ENCODE data around the gene LDLR.

Gene LDLR

DNA sequence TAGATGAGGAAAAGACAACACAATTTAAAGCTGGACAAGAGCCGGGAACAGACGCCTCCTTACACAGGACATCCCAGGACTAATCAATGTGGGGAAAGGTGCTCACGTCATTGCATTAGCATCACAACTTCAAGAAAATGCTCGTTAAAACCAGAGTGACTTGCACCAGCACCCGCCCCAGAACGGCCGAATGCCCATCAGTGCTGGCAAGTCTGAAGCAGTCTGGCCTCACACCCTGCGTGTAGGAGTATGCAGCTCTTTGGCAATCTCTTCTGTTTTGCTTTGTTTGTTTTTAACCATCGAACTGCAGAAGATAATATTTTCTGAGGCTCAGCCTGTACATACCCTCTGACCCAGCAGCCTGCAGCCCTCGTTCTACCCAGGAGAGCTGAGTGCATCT, 44.8 kb upstream of the LDLR start:
- Histone ChIP-seq H3K4me2 (ENCODE audit: low read depth, low read length, poor library complexity, severe bottlenecking) (no peak overlapping the region), H4K20me1 (ENCODE audit: low read depth, low read length) (no peaks in the 10 kb centered on the region), H3K36me3 (ENCODE audit: low read length) (peaks cover 17% of the 10 kb centered on the region)

DNA sequence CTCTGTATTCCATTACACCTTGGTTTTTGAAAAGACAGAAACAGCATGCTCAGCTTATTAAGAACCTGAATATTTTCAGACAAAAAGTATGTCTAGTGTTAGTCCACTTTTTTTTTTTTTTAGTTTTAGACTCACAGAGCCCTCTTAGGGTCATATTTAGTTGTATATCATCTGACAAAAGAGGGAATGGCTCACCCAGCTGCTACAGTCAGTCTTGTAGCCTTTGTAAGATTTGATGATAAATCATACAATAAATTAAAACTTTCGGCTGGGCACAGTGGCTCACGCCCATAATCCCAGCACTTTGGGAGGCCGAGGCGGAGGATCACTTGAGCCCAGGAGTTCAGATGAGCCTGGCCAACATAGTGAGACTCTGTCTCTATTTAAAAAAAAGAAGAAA, 43.7 kb upstream of the LDLR start:
- H3K9ac ChIP-seq (ENCODE audit: low read length) = no peak overlapping the region; the same call in 1 of the 2 replicates
- no peaks in the 10 kb centered on the region for H3K27me3 ChIP-seq (ENCODE audit: low read length)
- H3K36me3 ChIP-seq (ENCODE audit: low read length) = peaks cover 17% of the 10 kb centered on the region
- H3K4me3 ChIP-seq (ENCODE audit: insufficient read depth, low read length, poor library complexity, severe bottlenecking) = no peak overlapping the region
- H3K9me3 ChIP-seq (ENCODE audit: insufficient read depth, low read length) = no peaks in the 10 kb centered on the region
- no peak overlapping the region for H2AFZ ChIP-seq (ENCODE audit: low read depth, low read length, severe bottlenecking)
- no peaks in the 10 kb centered on the region for H3K79me2 ChIP-seq (ENCODE audit: insufficient read depth, low read length)
- H4K20me1 ChIP-seq (ENCODE audit: low read depth, low read length) = no peaks in the 10 kb centered on the region
- H3K9me2 ChIP-seq (replicated peaks; ENCODE audit: insufficient read depth, low read length) = no peaks in the 10 kb centered on the region
- TF ChIP-seq EZH2phosphoT487 (conservative IDR thresholded peaks at IDR 0.05; ENCODE audit: low read length) (no peak), CTCF (IDR thresholded peaks at IDR 0.05; ENCODE audit: insufficient read depth, low read length, poor library complexity, severe bottlenecking) (no peak)
- H3F3A ChIP-seq (ENCODE audit: insufficient read depth) = peaks cover 60% of the 10 kb centered on the region
- H3K27ac ChIP-seq (ENCODE audit: low read depth, low read length) = peak overlapping the region; percentile 97
- peak overlapping the region; percentile 31 for H3K4me2 ChIP-seq (ENCODE audit: low read depth, low read length, poor library complexity, severe bottlenecking)

More for the DNA sequence above, 44.8 kb upstream of the LDLR start:
- Histone ChIP-seq H3K27me3 (ENCODE audit: low read length) (no peaks in the 10 kb centered on the region), H3K9me2 (replicated peaks; ENCODE audit: insufficient read depth, low read length) (no peaks in the 10 kb centered on the region), H3K27ac (ENCODE audit: low read depth, low read length) (0 out of 2 replicates have a peak overlapping the region, but pooled peaks have one; percentile 30), H3K9me3 (ENCODE audit: insufficient read depth, low read length) (no peaks in the 10 kb centered on the region), H3K9ac (ENCODE audit: low read length) (no peak overlapping the region), H3K79me2 (ENCODE audit: insufficient read depth, low read length) (no peaks in the 10 kb centered on the region), H3K4me3 (ENCODE audit: insufficient read depth, low read length, poor library complexity, severe bottlenecking) (no peak overlapping the region), H3F3A (ENCODE audit: insufficient read depth) (peaks cover 48% of the 10 kb centered on the region), H2AFZ (ENCODE audit: low read depth, low read length, severe bottlenecking) (no peak overlapping the region)
- TF ChIP-seq CTCF (IDR thresholded peaks at IDR 0.05; ENCODE audit: insufficient read depth, low read length, poor library complexity, severe bottlenecking) = no peak
- TF ChIP-seq EZH2phosphoT487 (conservative IDR thresholded peaks at IDR 0.05; ENCODE audit: low read length) = no peak

- Histone ChIP-seq H3K79me2 (ENCODE audit: insufficient read depth, low read length) (no peaks in the 10 kb centered on the region; the same call in 1 of the 2 replicates), H3K4me2 (ENCODE audit: low read depth, low read length, poor library complexity, severe bottlenecking) (peak overlapping the region; percentile 62), H3K27ac (ENCODE audit: low read depth, low read length) (peak overlapping the region; percentile 97), H3K4me3 (ENCODE audit: insufficient read depth, low read length, poor library complexity, severe bottlenecking) (no peak overlapping the region), H3K27me3 (ENCODE audit: low read length) (no peaks in the 10 kb centered on the region), H3K36me3 (ENCODE audit: low read length) (peaks cover 11% of the 10 kb centered on the region; the same call in 1 of the 2 replicates), H4K20me1 (ENCODE audit: low read depth, low read length) (no peaks in the 10 kb centered on the region), H2AFZ (ENCODE audit: low read depth, low read length, severe bottlenecking) (no peak overlapping the region), H3F3A (ENCODE audit: insufficient read depth) (peaks cover 70% of the 10 kb centered on the region), H3K9ac (ENCODE audit: low read length) (peak overlapping the region; percentile 44; the same call in 1 of the 2 replicates), H3K9me2 (replicated peaks; ENCODE audit: insufficient read depth, low read length) (no peaks in the 10 kb centered on the region), H3K9me3 (ENCODE audit: insufficient read depth, low read length) (no peaks in the 10 kb centered on the region)
- TF ChIP-seq CTCF (IDR thresholded peaks at IDR 0.05; ENCODE audit: insufficient read depth, low read length, poor library complexity, severe bottlenecking) (no peak), EZH2phosphoT487 (conservative IDR thresholded peaks at IDR 0.05; ENCODE audit: low read length) (no peak)
Observed at GRCh38 chr19:11046605-11047354, 42.5 kb upstream of the LDLR start.

Measured in SU-DHL-6 (cell line).